Measurements from ENCODE around the gene RCOR1. TPM values are rescaled to one million over a fixed set of nuclear protein-coding genes. Genes with fewer than 3 reads are reported as not detected.
A peak's percentile ranks its signal among the peaks of the same experiment; 100 is the strongest.

Gene RCOR1
- total RNA-seq, 6 experiments from 2014 or later = 24.5 to 27.6 (median 25.1) TPM

- TF ChIP-seq CTCF (IDR thresholded peaks at IDR 0.05) = no peak
- peaks cover 27% of the 10 kb centered on the region for H3K36me3 Mint-ChIP-seq (ENCODE audit: low read depth)
- no peak overlapping the region for H3K27ac Mint-ChIP-seq
- H3K9me3 Mint-ChIP-seq = no peaks in the 10 kb centered on the region
- no peak for DNase-seq
- peaks cover 2% of the 10 kb centered on the region for H3K27me3 Mint-ChIP-seq (ENCODE audit: insufficient read depth)
- H3K4me3 Mint-ChIP-seq = no peak overlapping the region
- no peaks in the 10 kb centered on the region for H3K4me1 Mint-ChIP-seq (ENCODE audit: low read depth)
Observed at GRCh38 chr14:102729268-102729667, 136.8 kb downstream of the RCOR1 start.

GRCh38 chr14:102729825-102730224 lies 137.4 kb downstream of the RCOR1 start:
- no peak overlapping the region for H3K4me3 Mint-ChIP-seq
- no peaks in the 10 kb centered on the region for H3K4me1 Mint-ChIP-seq (ENCODE audit: low read depth)
- H3K27me3 Mint-ChIP-seq (ENCODE audit: insufficient read depth) = peaks cover 2% of the 10 kb centered on the region
- H3K9me3 Mint-ChIP-seq = no peaks in the 10 kb centered on the region
- DNase-seq = no peak
- peaks cover 30% of the 10 kb centered on the region for H3K36me3 Mint-ChIP-seq (ENCODE audit: low read depth)
- no peak overlapping the region for H3K27ac Mint-ChIP-seq
- TF ChIP-seq CTCF (IDR thresholded peaks at IDR 0.05) = no peak

GRCh38 chr14:102731101-102731870 lies 138.8 kb downstream of the RCOR1 start:
- H3K36me3 Mint-ChIP-seq (ENCODE audit: low read depth) = peaks cover 25% of the 10 kb centered on the region
- peaks cover 2% of the 10 kb centered on the region for H3K27me3 Mint-ChIP-seq (ENCODE audit: insufficient read depth)
- no peak overlapping the region; the same call in 1 of the 2 replicates for H3K27ac Mint-ChIP-seq
- no peaks in the 10 kb centered on the region for H3K9me3 Mint-ChIP-seq
- H3K4me3 Mint-ChIP-seq = no peak overlapping the region
- H3K4me1 Mint-ChIP-seq (ENCODE audit: low read depth) = no peaks in the 10 kb centered on the region
- no peak for DNase-seq
- TF ChIP-seq CTCF (IDR thresholded peaks at IDR 0.05) = no peak

GRCh38 chr14:102731871-102732800 lies 139.7 kb downstream of the RCOR1 start:
- DNase-seq = no peak
- Mint-ChIP-seq H3K27me3 (ENCODE audit: insufficient read depth) (peaks cover 2% of the 10 kb centered on the region), H3K4me3 (no peak overlapping the region), H3K36me3 (ENCODE audit: low read depth) (peaks cover 17% of the 10 kb centered on the region; the same call in 1 of the 2 replicates), H3K27ac (no peak overlapping the region), H3K4me1 (ENCODE audit: low read depth) (no peaks in the 10 kb centered on the region), H3K9me3 (no peaks in the 10 kb centered on the region)
- TF ChIP-seq CTCF (IDR thresholded peaks at IDR 0.05) = no peak

- peaks cover 2% of the 10 kb centered on the region for H3K27me3 Mint-ChIP-seq (ENCODE audit: insufficient read depth)
- H3K4me3 Mint-ChIP-seq = no peak overlapping the region
- peaks cover 24% of the 10 kb centered on the region; the same call in 1 of the 2 replicates for H3K36me3 Mint-ChIP-seq (ENCODE audit: low read depth)
- 0 out of 2 replicates have a peak overlapping the region, but pooled peaks have one; percentile 18 for H3K27ac Mint-ChIP-seq
- no peaks in the 10 kb centered on the region for H3K4me1 Mint-ChIP-seq (ENCODE audit: low read depth)
- DNase-seq = no peak
- no peak for TF ChIP-seq CTCF (IDR thresholded peaks at IDR 0.05)
- no peaks in the 10 kb centered on the region for H3K9me3 Mint-ChIP-seq
Observed at GRCh38 chr14:102732924-102733323, 140.5 kb downstream of the RCOR1 start.
